ENCODE data around the gene MRFAP1L1. TPM values are rescaled to one million over a fixed set of nuclear protein-coding genes. Genes with fewer than 3 reads are reported as not detected.

MRFAP1L1 gene
- total RNA-seq, 2 experiments from 2014 or later = 26.6 to 27.0 TPM

- intact Hi-C loops (cut with DNase I, micrococcal nuclease) = loop anchor here in 1 of 2 experiments (10.0 kb wide), 1 partner anchor 113 kb away; the partner anchor contains the start of gene KIAA0232
- no peak overlapping the region for H3K27ac Mint-ChIP-seq
These were observed 37.5 kb downstream of the MRFAP1L1 start for GRCh38 chr4:6672131-6672530.

GRCh38 chr4:6671648-6672047 is 38.0 kb downstream of the MRFAP1L1 start:
- CTCF ChIA-PET = interaction anchor here (0.8 kb wide), 1 partner anchor 18 kb away, joined by 3 read pairs; no protein-coding TSS in a partner anchor
- intact Hi-C loops (cut with DNase I, micrococcal nuclease) = loop anchor here (2.0 to 10.0 kb wide), 2 partner anchors 29 to 113 kb away; partner anchors contain the start of gene KIAA0232 (in 1 of the 2)
- H3K36me3 Mint-ChIP-seq (ENCODE audit: low read depth) = peaks cover 39% of the 10 kb centered on the region
- H3K9me3 Mint-ChIP-seq = no peaks in the 10 kb centered on the region
- Histone ChIP-seq H3K4me3 (ENCODE audit: low read length) (no peak overlapping the region), H3K27ac (ENCODE audit: low read depth in 1 of 2, low read length in 2 of 2) (no peak overlapping the region), H3K9me3 (ENCODE audit: control insufficient read depth in 1 of 2, insufficient read depth in 1 of 2, low read length in 2 of 2) (peaks cover 0 to 3% of the 10 kb centered on the region in 2 experiments), H3K27me3 (ENCODE audit: control insufficient read depth in 1 of 2, insufficient read depth in 2 of 2, low read length in 2 of 2) (no peaks in the 10 kb centered on the region), H3K4me1 (ENCODE audit: insufficient read depth, low read length) (peaks cover 33% of the 10 kb centered on the region), H3K36me3 (ENCODE audit: insufficient read depth, low read length) (peaks cover 20% of the 10 kb centered on the region)
- TF ChIP-seq CTCF (IDR thresholded peaks at IDR 0.05) = no peak
- no peak overlapping the region for H3K27ac Mint-ChIP-seq
- H3K27me3 Mint-ChIP-seq = no peaks in the 10 kb centered on the region
- ATAC-seq (ENCODE audit: poor library complexity) (no peak), DNase-seq (no peak)
- POLR2A ChIA-PET = interaction anchor here (0.5 to 7.2 kb wide), 3 partner anchors 30 to 1078 kb away, joined by 3 to 221 read pairs (median 169); partner anchors contain the start of genes BLOC1S4 and MRFAP1
- peaks cover 32% of the 10 kb centered on the region for H3K4me1 Mint-ChIP-seq (ENCODE audit: low read depth)
- peak overlapping the region; percentile 45 for H3K4me3 Mint-ChIP-seq

More at GRCh38 chr4:6672131-6672530, 37.5 kb downstream of the MRFAP1L1 start:
- no peak overlapping the region for H3K4me3 Mint-ChIP-seq
- no peak overlapping the region for H3K4me3 ChIP-seq (ENCODE audit: low read length)
- no peak for DNase-seq
- H3K27me3 ChIP-seq (ENCODE audit: control insufficient read depth in 1 of 2, insufficient read depth in 2 of 2, low read length in 2 of 2) = no peaks in the 10 kb centered on the region
- H3K9me3 ChIP-seq (ENCODE audit: control insufficient read depth in 1 of 2, insufficient read depth in 1 of 2, low read length in 2 of 2) = peaks cover 0 to 3% of the 10 kb centered on the region in 2 experiments
- H3K27me3 Mint-ChIP-seq = no peaks in the 10 kb centered on the region
- no peaks in the 10 kb centered on the region for H3K9me3 Mint-ChIP-seq
- no peak for TF ChIP-seq CTCF (IDR thresholded peaks at IDR 0.05)
- ATAC-seq (ENCODE audit: poor library complexity) = no peak
- H3K27ac ChIP-seq (ENCODE audit: low read depth in 1 of 2, low read length in 2 of 2) = no peak overlapping the region
- peaks cover 22% of the 10 kb centered on the region for H3K36me3 ChIP-seq (ENCODE audit: insufficient read depth, low read length)
- peaks cover 36% of the 10 kb centered on the region for H3K4me1 Mint-ChIP-seq (ENCODE audit: low read depth)
- POLR2A ChIA-PET = interaction anchor here (4.5 to 7.5 kb wide), 4 partner anchors 8 to 44 kb away, joined by 42 to 245 read pairs (median 195); partner anchors contain the start of genes BLOC1S4, MRFAP1 and MRFAP1L1
- H3K4me1 ChIP-seq (ENCODE audit: insufficient read depth, low read length) = peaks cover 38% of the 10 kb centered on the region
- CTCF ChIA-PET = interaction anchor here (0.8 kb wide), 1 partner anchor 18 kb away, joined by 3 read pairs; no protein-coding TSS in a partner anchor
- peaks cover 44% of the 10 kb centered on the region for H3K36me3 Mint-ChIP-seq (ENCODE audit: low read depth)

- H3K4me3 Mint-ChIP-seq = no peak overlapping the region
- ChIA-PET POLR2A (no interaction called here), CTCF (no interaction called here)
- H3K27ac Mint-ChIP-seq = no peak overlapping the region
- Histone ChIP-seq H3K27ac (ENCODE audit: low read depth in 1 of 2, low read length in 2 of 2) (no peak overlapping the region), H3K4me3 (ENCODE audit: low read length) (no peak overlapping the region), H3K27me3 (ENCODE audit: control insufficient read depth in 1 of 2, insufficient read depth in 2 of 2, low read length in 2 of 2) (peaks cover 3 to 7% of the 10 kb centered on the region in 2 experiments), H3K4me1 (ENCODE audit: insufficient read depth, low read length) (peaks cover 21% of the 10 kb centered on the region), H3K9me3 (ENCODE audit: control insufficient read depth in 1 of 2, insufficient read depth in 1 of 2, low read length in 2 of 2) (peaks cover 0 to 3% of the 10 kb centered on the region in 2 experiments), H3K36me3 (ENCODE audit: insufficient read depth, low read length) (peaks cover 5% of the 10 kb centered on the region)
- H3K27me3 Mint-ChIP-seq = peaks cover 3% of the 10 kb centered on the region
- TF ChIP-seq CTCF (IDR thresholded peaks at IDR 0.05) = no peak
- DNase-seq = no peak
- intact Hi-C loops (cut with DNase I, micrococcal nuclease) = no loop called here
- peaks cover 7% of the 10 kb centered on the region for H3K36me3 Mint-ChIP-seq (ENCODE audit: low read depth)
- H3K4me1 Mint-ChIP-seq (ENCODE audit: low read depth) = peaks cover 4% of the 10 kb centered on the region
- H3K9me3 Mint-ChIP-seq = no peaks in the 10 kb centered on the region
- no peak for ATAC-seq (ENCODE audit: poor library complexity)
These were observed 41.3 kb downstream of the MRFAP1L1 start for GRCh38 chr4:6668391-6668790.

Data from CD4-positive, alpha-beta T cell (primary cell).